ENCODE measurements around the gene CLDND2. TPM values are rescaled to one million over a fixed set of nuclear protein-coding genes. Genes with fewer than 3 reads are reported as not detected.

The CLDND2 gene
- total and polyA plus RNA-seq, 2 of the 8 experiments (the other 6 are each of a cell fraction or from before 2014, with no cell fraction given): 0.21 to 0.56 TPM

DNA sequence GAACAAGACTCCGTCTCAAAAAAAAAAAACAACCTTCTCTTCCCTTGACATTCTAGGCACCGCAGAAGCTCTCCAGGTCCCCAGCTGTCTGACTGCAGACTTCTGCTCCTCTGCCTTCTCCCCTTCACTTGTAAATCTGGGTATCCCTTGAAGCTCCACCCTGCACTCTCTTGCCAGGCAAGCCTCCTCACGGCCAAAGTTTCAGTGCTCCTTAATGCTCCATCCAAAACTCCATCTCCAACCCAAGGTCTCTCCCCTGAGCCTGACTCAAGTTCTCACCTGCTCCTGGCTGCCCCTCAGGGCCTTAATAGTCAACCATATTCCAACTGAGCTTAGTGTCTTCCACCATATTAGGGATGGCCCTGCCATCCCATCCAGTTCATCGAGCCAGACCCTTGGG lies 1.4 kb upstream of the CLDND2 start:
- Histone ChIP-seq H3K27me3 (replicated peaks in 1 of 4; ENCODE audit: control insufficient read depth in 3 of 4, extremely low read depth in 1 of 4, insufficient read depth in 3 of 4, low read length in 3 of 4) (no peaks in the 10 kb centered on the region; a peak in 2 of 7 replicates), H3K27ac (ENCODE audit: low read depth, low read length) (no peak overlapping the region), H3K23me2 (ENCODE audit: low read depth, low read length) (peaks cover 22% of the 10 kb centered on the region), H3K56ac (replicated peaks; ENCODE audit: insufficient read length, low read depth, low read length) (no peak overlapping the region), H3K4ac (replicated peaks; ENCODE audit: insufficient read length, low read depth, low read length) (no peak overlapping the region), H3K18ac (ENCODE audit: extremely low read depth, low read length) (no peak overlapping the region), H3K9me3 (ENCODE audit: insufficient read depth in 2 of 2, low read depth in 1 of 2, low read length in 1 of 2) (no peaks in the 10 kb centered on the region), H3K4me2 (ENCODE audit: insufficient read depth in 1 of 2, low read depth in 2 of 2, low read length in 2 of 2) (no peak overlapping the region), H4K91ac (replicated peaks; ENCODE audit: insufficient read length, low read length) (no peak overlapping the region), H3K9ac (replicated peaks in 1 of 4; ENCODE audit: extremely low read depth in 1 of 4, low read depth in 3 of 4, low read length in 3 of 4) (no peak overlapping the region), H3K36me3 (ENCODE audit: control insufficient read depth in 2 of 4, insufficient read depth in 4 of 4, low read length in 3 of 4) (no peaks in the 10 kb centered on the region), H4K5ac (ENCODE audit: insufficient read length, low read depth, low read length) (no peak overlapping the region), H2AK5ac (ENCODE audit: low read depth, low read length) (0 out of 2 replicates have a peak overlapping the region, but pooled peaks have one; percentile 65), H2BK15ac (ENCODE audit: low read length) (peak overlapping the region; percentile 81; the same call in 1 of the 2 replicates), H4K20me1 (replicated peaks in 1 of 2; ENCODE audit: control insufficient read depth in 1 of 2, insufficient read depth in 2 of 2, low read length in 2 of 2) (no peaks in the 10 kb centered on the region), H2BK12ac (ENCODE audit: low read depth, low read length) (0 out of 2 replicates have a peak overlapping the region, but pooled peaks have one; percentile 60), H3K79me2 (ENCODE audit: control insufficient read depth in 1 of 2, insufficient read depth in 2 of 2, low read length in 2 of 2) (no peaks in the 10 kb centered on the region), H2BK120ac (replicated peaks; ENCODE audit: low read depth, low read length) (no peak overlapping the region), H2BK5ac (ENCODE audit: low read depth, low read length) (no peak overlapping the region), H3K14ac (ENCODE audit: insufficient read length) (no peak overlapping the region), H4K8ac (ENCODE audit: extremely low read depth, insufficient read depth, low read length) (no peak overlapping the region), H3K23ac (ENCODE audit: insufficient read length) (no peak overlapping the region), H3K79me1 (ENCODE audit: low read depth, low read length) (no peaks in the 10 kb centered on the region), H2AFZ (ENCODE audit: low read length) (no peak overlapping the region), H3K4me3 (ENCODE audit: extremely low read depth in 1 of 4, insufficient read depth in 2 of 4, low read depth in 3 of 4, low read length in 4 of 4) (no peak overlapping the region), H2BK20ac (ENCODE audit: low read length) (no peak overlapping the region), H3K4me1 (replicated peaks in 1 of 4; ENCODE audit: control insufficient read depth in 3 of 4, insufficient read depth in 4 of 4, low read length in 3 of 4) (peaks cover 0 to 17% (median 10%) of the 10 kb centered on the region in 4 experiments; a peak in 6 of 7 replicates)
- WGBS, 2 experiments (ENCODE audit: extremely low coverage in 1 of 2, insufficient coverage in 1 of 2, insufficient read length in 1 of 2, insufficient replicate concordance in 2 of 2, low coverage in 1 of 2, low lambda C conversion rate in 2 of 2, missing lambda C conversion rate in 1 of 2): 87% methylated on average over 4 of the region's 4 CpGs; no CpG with 5 or more reads in 1 of the 2 experiments
- CTCF ChIA-PET (ENCODE audit: partially characterized antibody): interaction anchor here (0.6 to 1.3 kb wide), 7 partner anchors 17 to 212 kb away, joined by 3 to 5 read pairs (median 4); partner anchors contain the start of genes LIM2 and SIGLEC10
- FAIRE-seq (no peak), DNase-seq (ENCODE audit: low read depth in 1 of 2, low spot score in 2 of 2) (no peak)
- TF ChIP-seq, protein P1, sequence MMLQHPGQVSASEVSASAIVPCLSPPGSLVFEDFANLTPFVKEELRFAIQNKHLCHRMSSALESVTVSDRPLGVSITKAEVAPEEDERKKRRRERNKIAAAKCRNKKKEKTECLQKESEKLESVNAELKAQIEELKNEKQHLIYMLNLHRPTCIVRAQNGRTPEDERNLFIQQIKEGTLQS (IDR thresholded peaks at IDR 0.05; ENCODE audit: insufficient read depth, low read depth, low read length): no peak
- TF ChIP-seq POLR2A (IDR thresholded peaks at IDR 0.05; ENCODE audit: control extremely low read depth in 1 of 2, low read depth in 2 of 2, low read length in 2 of 2): no peak
- TF ChIP-seq KDM5A (IDR thresholded peaks at IDR 0.05; ENCODE audit: low read length): no peak
- TF ChIP-seq ZNF274 (IDR thresholded peaks at IDR 0.05; ENCODE audit: borderline replicate concordance, extremely low read depth, low read length): no peak
- TF ChIP-seq YY1 (IDR thresholded peaks at IDR 0.05; ENCODE audit: low read depth, low read length): no peak
- TF ChIP-seq, protein P2, sequence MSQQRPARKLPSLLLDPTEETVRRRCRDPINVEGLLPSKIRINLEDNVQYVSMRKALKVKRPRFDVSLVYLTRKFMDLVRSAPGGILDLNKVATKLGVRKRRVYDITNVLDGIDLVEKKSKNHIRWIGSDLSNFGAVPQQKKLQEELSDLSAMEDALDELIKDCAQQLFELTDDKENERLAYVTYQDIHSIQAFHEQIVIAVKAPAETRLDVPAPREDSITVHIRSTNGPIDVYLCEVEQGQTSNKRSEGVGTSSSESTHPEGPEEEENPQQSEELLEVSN (IDR thresholded peaks at IDR 0.05): no peak
- TF ChIP-seq, protein P3, sequence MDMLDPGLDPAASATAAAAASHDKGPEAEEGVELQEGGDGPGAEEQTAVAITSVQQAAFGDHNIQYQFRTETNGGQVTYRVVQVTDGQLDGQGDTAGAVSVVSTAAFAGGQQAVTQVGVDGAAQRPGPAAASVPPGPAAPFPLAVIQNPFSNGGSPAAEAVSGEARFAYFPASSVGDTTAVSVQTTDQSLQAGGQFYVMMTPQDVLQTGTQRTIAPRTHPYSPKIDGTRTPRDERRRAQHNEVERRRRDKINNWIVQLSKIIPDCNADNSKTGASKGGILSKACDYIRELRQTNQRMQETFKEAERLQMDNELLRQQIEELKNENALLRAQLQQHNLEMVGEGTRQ (IDR thresholded peaks at IDR 0.05; ENCODE audit: low read length): no peak
- no peak for TF ChIP-seq NANOG (IDR thresholded peaks at IDR 0.05; ENCODE audit: insufficient read depth, low read depth, low read length, poor library complexity, severe bottlenecking)
- POLR2A ChIA-PET (ENCODE audit: partially characterized antibody): interaction anchor here (1.3 kb wide), 1 partner anchor 29 kb away, joined by 3 read pairs; the partner anchor contains the start of gene VSIG10L

All from H1 (cell line).